GM19193 (cell line): ENCODE results near the gene ELMO3.
A peak's percentile ranks its signal among the peaks of the same experiment; 100 is the strongest.

Experiments
- POLR2A ChIP-seq: IDR thresholded peaks from 4 replicates; pipeline ENCODE4 v1.6.1; 2011; ENCODE audit not compliant: insufficient read depth, insufficient read length; ENCODE audit errors: extremely low read depth

ELMO3 gene

DNA sequence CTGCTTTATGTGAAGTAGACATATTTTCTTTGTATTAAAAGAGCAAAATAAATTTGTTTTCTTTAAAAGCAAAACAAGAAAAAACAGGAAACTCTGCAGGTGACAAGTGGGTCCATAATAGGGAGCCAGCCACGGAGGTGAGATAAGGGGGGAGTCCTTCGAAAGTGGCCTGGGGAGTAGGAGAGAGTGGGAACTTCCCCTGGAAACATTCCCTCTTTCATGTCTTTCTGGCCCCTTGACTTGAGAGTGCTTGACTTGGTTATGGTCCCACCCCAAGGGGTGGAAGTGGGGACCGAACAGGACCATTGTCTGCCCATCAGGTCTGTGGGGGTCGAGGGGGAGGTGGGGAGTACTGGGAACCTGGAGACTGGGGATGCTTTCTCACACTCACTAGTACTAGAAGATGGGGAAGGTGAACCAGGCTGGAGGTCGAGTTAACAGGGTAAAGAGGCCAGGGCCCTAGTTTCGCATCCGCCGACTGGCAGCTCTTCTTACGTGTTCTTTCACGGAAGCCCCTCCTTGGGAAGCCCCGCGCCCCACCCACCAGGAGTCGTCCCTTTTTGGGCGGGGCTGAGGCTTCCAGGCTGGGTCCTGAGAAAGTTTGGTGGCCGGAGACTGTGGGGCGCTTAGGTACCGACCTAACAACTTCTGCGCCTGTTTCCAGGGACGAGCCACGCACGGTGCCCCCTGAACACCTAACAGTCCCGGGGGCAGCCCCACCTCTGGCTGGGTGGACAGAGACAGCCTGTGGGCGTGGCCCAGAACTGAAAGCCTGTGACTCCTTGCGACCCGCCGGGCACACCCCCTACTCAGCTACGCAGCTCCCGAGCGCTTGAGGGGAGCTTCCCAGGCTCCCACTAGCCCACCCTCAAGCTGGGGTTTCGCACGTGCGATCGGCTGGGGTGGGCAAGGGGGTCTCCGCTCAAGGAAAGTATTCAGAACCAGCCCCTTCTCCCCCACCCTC lies 40.0 kb upstream of the ELMO3 start:
- peak; percentile 27 for TF ChIP-seq POLR2A

- TF ChIP-seq POLR2A = no peak
Observed at GRCh38 chr16:67161595-67162058, 37.3 kb upstream of the ELMO3 start.

- no peak for TF ChIP-seq POLR2A
Observed at GRCh38 chr16:67162506-67163163, 36.3 kb upstream of the ELMO3 start.

DNA sequence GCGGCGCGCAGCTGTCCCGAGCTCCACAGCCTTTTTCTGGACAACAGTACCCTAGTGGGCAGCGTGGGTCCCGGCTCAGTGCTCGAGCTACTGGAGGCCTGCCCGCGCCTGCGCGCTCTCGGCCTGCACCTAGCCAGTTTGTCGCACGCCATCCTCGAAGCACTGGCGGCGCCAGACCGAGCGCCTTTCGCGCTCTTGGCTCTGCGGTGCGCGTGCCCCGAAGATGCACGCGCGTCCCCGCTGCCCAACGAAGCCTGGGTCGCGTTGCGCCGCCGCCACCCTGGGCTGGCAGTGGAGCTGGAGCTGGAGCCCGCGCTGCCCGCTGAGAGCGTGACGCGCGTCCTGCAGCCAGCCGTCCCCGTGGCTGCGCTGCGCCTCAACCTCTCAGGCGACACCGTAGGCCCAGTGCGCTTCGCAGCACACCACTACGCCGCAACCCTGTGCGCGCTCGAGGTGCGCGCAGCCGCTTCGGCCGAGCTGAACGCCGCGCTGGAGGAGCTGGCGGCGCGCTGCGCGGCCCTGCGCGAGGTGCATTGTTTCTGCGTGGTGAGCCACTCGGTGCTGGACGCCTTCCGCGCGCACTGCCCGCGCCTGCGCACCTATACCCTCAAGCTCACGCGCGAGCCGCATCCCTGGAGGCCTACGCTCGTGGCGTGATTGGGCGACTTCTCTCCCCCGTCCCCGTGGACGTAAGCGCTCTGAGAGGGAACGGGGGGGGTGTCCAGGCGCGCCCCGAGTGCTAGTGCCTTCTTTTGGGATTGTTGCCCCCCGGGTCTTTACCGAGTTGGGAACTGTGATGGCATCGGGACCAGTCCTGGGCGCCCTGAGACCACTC lies 35.5 kb upstream of the ELMO3 start:
- TF ChIP-seq POLR2A = no peak

GRCh38 chr16:67163999-67164558 lies 34.9 kb upstream of the ELMO3 start:
- TF ChIP-seq POLR2A = no peak

DNA sequence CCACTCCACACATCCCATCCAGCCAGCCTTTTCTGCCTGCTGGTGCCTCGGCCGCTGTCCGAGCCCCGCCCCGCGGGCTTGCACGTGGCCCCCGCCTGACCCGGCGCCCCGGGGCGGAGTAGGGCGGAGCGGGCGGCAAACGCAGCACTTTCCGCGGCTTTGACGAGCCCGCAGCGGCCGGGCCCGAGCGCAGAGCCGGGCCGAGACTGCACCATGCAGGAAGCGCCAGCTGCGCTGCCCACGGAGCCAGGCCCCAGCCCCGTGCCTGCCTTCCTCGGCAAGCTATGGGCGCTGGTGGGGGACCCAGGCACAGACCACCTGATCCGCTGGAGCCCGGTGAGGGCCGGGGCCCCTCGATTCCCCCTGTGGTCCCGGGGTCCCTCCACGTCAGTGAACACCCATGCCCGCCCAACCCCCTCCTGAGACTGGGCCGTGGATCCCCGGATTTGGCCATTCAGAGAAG lies 34.3 kb upstream of the ELMO3 start, which contains the start of gene HSF4:
Gene HSF4, plus strand, starts transcription at position 147 of the 463 bp plus-strand sequence. Its CDS starts 67 bp downstream, at position 214.
- no peak for TF ChIP-seq POLR2A

- no peak for TF ChIP-seq POLR2A
Observed at GRCh38 chr16:67165121-67166078, 33.5 kb upstream of the ELMO3 start.

- no peak for TF ChIP-seq POLR2A
Observed at GRCh38 chr16:67166110-67166547, 32.8 kb upstream of the ELMO3 start.

DNA sequence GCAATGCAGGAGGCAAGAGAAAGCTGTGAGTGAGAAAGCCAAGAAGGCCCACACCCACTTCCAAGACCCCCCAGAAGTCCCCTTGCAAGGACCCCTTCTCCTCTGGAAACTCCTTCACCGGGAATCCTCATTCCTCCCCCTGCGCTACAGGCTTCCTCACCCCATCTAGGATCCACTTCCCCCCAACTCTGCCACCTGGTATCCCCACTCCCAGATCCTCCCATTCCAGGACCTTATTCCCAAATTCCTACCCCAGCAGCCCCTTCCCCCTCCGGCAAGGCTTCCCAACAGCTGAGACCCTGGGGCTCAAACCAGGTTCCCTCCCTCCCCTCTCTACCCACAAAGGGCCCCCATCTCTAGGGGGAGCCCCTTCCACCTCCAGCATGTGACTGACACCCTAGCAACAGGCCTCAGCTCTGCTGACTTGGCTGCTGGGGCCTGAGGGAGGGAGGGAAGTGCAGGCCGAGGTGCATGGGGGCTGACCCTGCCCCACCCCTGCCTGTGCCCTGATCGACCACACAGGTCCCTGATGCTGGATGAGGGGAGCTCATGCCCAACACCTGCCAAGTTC lies 32.2 kb upstream of the ELMO3 start:
- no peak for TF ChIP-seq POLR2A

- no peak for TF ChIP-seq POLR2A
Observed at GRCh38 chr16:67167588-67167987, 31.3 kb upstream of the ELMO3 start.

DNA sequence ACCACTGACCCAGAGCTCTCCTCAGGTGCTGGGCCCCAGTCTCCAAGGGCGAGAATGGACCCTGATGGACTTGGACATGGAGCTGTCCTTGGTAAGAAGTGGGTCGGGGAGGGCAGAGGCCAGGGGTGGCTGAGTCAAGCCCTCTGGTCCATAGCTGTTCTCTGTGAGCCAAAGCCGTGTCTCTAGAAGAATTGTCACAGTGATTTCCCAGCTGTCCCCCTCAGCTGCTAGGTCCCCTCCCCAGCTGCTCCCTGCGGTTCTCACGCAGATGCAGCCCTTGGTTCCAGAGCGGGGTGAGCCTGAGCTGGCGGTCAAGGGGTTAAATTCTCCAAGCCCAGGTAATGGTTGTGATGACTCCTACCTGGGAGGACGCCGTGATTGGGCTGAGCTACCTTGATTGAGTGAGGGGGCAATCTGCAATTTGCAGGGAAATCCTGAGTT lies 29.9 kb upstream of the ELMO3 start:
- TF ChIP-seq POLR2A = no peak

GRCh38 chr16:67169642-67170167 lies 29.2 kb upstream of the ELMO3 start:
- TF ChIP-seq POLR2A = no peak
